Stomach smooth muscle (tissue), 2 donors: Measurements from ENCODE around the gene SCAANT1.

Experiments
- H3K27ac ChIP-seq: one replicate; pipeline ENCODE4 v1.7.0; 2013; ENCODE audit warnings: mild to moderate bottlenecking, low read length, inconsistent platforms
- H3K27me3 ChIP-seq, 2 donors: one replicate each; pipeline ENCODE4 v1.7.0; 2013; ENCODE audit warnings: low read length in 2 of 2; ENCODE audit not compliant: insufficient read depth in 2 of 2, control insufficient read depth in 1 of 2
- H3K36me3 ChIP-seq, 2 donors: one replicate each; pipeline ENCODE4 v1.7.0; 2013; ENCODE audit warnings: low read length in 2 of 2; ENCODE audit not compliant: control insufficient read depth in 2 of 2, insufficient read depth in 2 of 2
- H3K4me1 ChIP-seq: one replicate; pipeline ENCODE4 v1.7.0; 2013; ENCODE audit warnings: low read length; ENCODE audit not compliant: control insufficient read depth, insufficient read depth
- H3K4me3 ChIP-seq, 2 donors: one replicate each; pipeline ENCODE4 v1.7.0; 2013; ENCODE audit warnings: low read length in 2 of 2
- H3K9ac ChIP-seq, 2 donors: one replicate each; pipeline ENCODE4 v1.7.0; 2013; ENCODE audit warnings: low read length in 2 of 2, mild to moderate bottlenecking in 1 of 2
- H3K9me3 ChIP-seq, 2 donors: one replicate each; pipeline ENCODE4 v1.7.0; 2013; ENCODE audit warnings: low read length in 2 of 2; ENCODE audit not compliant: control insufficient read depth in 2 of 2
- donor health status: healthy.
- donor health status: Pancreatic carcinoma.

SCAANT1 gene

GRCh38 chr3:63912768-63913588 is 795 bp upstream of the SCAANT1 start:
- peaks cover 0 to 7% of the 10 kb centered on the region in 2 donors for H3K36me3 ChIP-seq
- H3K4me1 ChIP-seq = peaks cover 21% of the 10 kb centered on the region
- H3K9ac ChIP-seq = peak overlapping the region; percentile 55 to 83
- no peaks in the 10 kb centered on the region for H3K27me3 ChIP-seq
- peak overlapping the region; percentile 78 to 93 for H3K4me3 ChIP-seq
- no peaks in the 10 kb centered on the region for H3K9me3 ChIP-seq
- H3K27ac ChIP-seq = peak overlapping the region; percentile 75

GRCh38 chr3:63911509-63911872 is 692 bp downstream of the SCAANT1 start:
- no peaks in the 10 kb centered on the region for H3K36me3 ChIP-seq
- peak overlapping the region; percentile 67 to 78 for H3K4me3 ChIP-seq
- peaks cover 21% of the 10 kb centered on the region for H3K4me1 ChIP-seq
- H3K27me3 ChIP-seq = no peaks in the 10 kb centered on the region
- peak overlapping the region; percentile 84 for H3K27ac ChIP-seq
- peak overlapping the region; percentile 68 to 77 for H3K9ac ChIP-seq
- no peaks in the 10 kb centered on the region for H3K9me3 ChIP-seq

- H3K27ac ChIP-seq = no peak overlapping the region
- no peaks in the 10 kb centered on the region for H3K36me3 ChIP-seq
- H3K4me3 ChIP-seq = peak overlapping the region in 1 of 2 donors; percentile 67
- H3K27me3 ChIP-seq = no peaks in the 10 kb centered on the region
- H3K9ac ChIP-seq = peak overlapping the region in 1 of 2 donors; percentile 77
- H3K9me3 ChIP-seq = no peaks in the 10 kb centered on the region
- H3K4me1 ChIP-seq = peaks cover 21% of the 10 kb centered on the region
Observed at GRCh38 chr3:63910891-63911290, 1.3 kb downstream of the SCAANT1 start.

GRCh38 chr3:63910001-63910400 is 2.2 kb downstream of the SCAANT1 start:
- no peaks in the 10 kb centered on the region for H3K27me3 ChIP-seq
- H3K4me3 ChIP-seq = no peak overlapping the region
- no peak overlapping the region for H3K9ac ChIP-seq
- H3K36me3 ChIP-seq = no peaks in the 10 kb centered on the region
- H3K27ac ChIP-seq = no peak overlapping the region
- H3K9me3 ChIP-seq = no peaks in the 10 kb centered on the region
- peaks cover 21% of the 10 kb centered on the region for H3K4me1 ChIP-seq

- Histone ChIP-seq H3K4me1 (peaks cover 18% of the 10 kb centered on the region), H3K27me3 (no peaks in the 10 kb centered on the region), H3K36me3 (no peaks in the 10 kb centered on the region), H3K27ac (no peak overlapping the region), H3K4me3 (no peak overlapping the region), H3K9me3 (no peaks in the 10 kb centered on the region), H3K9ac (no peak overlapping the region)
Observed at GRCh38 chr3:63909431-63909830, 2.8 kb downstream of the SCAANT1 start.

- H3K4me1 ChIP-seq = peaks cover 13% of the 10 kb centered on the region
- no peak overlapping the region for H3K27ac ChIP-seq
- no peak overlapping the region for H3K4me3 ChIP-seq
- H3K9me3 ChIP-seq = no peaks in the 10 kb centered on the region
- H3K9ac ChIP-seq = no peak overlapping the region
- H3K27me3 ChIP-seq = no peaks in the 10 kb centered on the region
- H3K36me3 ChIP-seq = no peaks in the 10 kb centered on the region
Observed at GRCh38 chr3:63908776-63909175, 3.4 kb downstream of the SCAANT1 start.

- Histone ChIP-seq H3K27me3 (no peaks in the 10 kb centered on the region), H3K4me3 (no peak overlapping the region)
Observed at GRCh38 chr3:63908081-63908736, 4.0 kb downstream of the SCAANT1 start.

GRCh38 chr3:63905731-63906620 is 6.2 kb downstream of the SCAANT1 start:
- Histone ChIP-seq H3K27ac (no peak overlapping the region), H3K9me3 (no peaks in the 10 kb centered on the region), H3K27me3 (no peaks in the 10 kb centered on the region), H3K36me3 (no peaks in the 10 kb centered on the region), H3K9ac (no peak overlapping the region), H3K4me3 (no peak overlapping the region), H3K4me1 (no peaks in the 10 kb centered on the region)

More at GRCh38 chr3:63908081-63908736, 4.0 kb downstream of the SCAANT1 start:
- no peak overlapping the region for H3K9ac ChIP-seq
- peaks cover 9% of the 10 kb centered on the region for H3K4me1 ChIP-seq
- H3K9me3 ChIP-seq = no peaks in the 10 kb centered on the region
- H3K36me3 ChIP-seq = no peaks in the 10 kb centered on the region
- no peak overlapping the region for H3K27ac ChIP-seq

GRCh38 chr3:63900459-63900858 is 11.7 kb downstream of the SCAANT1 start:
- no peak overlapping the region for H3K4me3 ChIP-seq
- H3K4me1 ChIP-seq = no peaks in the 10 kb centered on the region
- H3K9ac ChIP-seq = no peak overlapping the region
- no peaks in the 10 kb centered on the region for H3K27me3 ChIP-seq
- H3K9me3 ChIP-seq = no peaks in the 10 kb centered on the region
- no peak overlapping the region for H3K27ac ChIP-seq
- peaks cover 0 to 8% of the 10 kb centered on the region in 2 donors for H3K36me3 ChIP-seq

GRCh38 chr3:63900010-63900409 is 12.2 kb downstream of the SCAANT1 start:
- no peaks in the 10 kb centered on the region for H3K27me3 ChIP-seq
- H3K36me3 ChIP-seq = peaks cover 0 to 8% of the 10 kb centered on the region in 2 donors
- H3K27ac ChIP-seq = no peak overlapping the region
- no peak overlapping the region for H3K4me3 ChIP-seq
- H3K4me1 ChIP-seq = no peaks in the 10 kb centered on the region
- no peaks in the 10 kb centered on the region for H3K9me3 ChIP-seq
- no peak overlapping the region for H3K9ac ChIP-seq
